GM18861 (cell line): Measurements from ENCODE around the gene NFATC2.

Experiments
- ATAC-seq: cut with Tn5 transposase; IDR thresholded peaks from one replicate; pipeline ENCODE4 v1.9.1; 2021; ENCODE audit not compliant: unreplicated experiment

The NFATC2 gene

GRCh38 chr20:51339721-51340450 lies 202.6 kb downstream of the NFATC2 start:
- no peak for ATAC-seq

- ATAC-seq, result no peak
These were observed 203.7 kb downstream of the NFATC2 start for GRCh38 chr20:51338692-51339440.

- no peak for ATAC-seq
These were observed 205.3 kb downstream of the NFATC2 start for GRCh38 chr20:51337126-51337805.
